DOHH2 (cell line): ENCODE results near the gene PLCG2.

Experiments used
- CTCF ChIP-seq: fragments of 200-600 bp; sonication (generic); IDR thresholded peaks from one replicate; pipeline ENCODE4 v1.5.1; 2014; ENCODE audit warnings: antibody characterized with exemption, mild to moderate bottlenecking, low read depth, low read length; ENCODE audit not compliant: poor library complexity, severe bottlenecking
- EZH2phosphoT487 ChIP-seq: fragments of 200-600 bp; sonication (generic); IDR thresholded peaks from 2 replicates; pipeline ENCODE4 v1.6.1; 2017; ENCODE audit warnings: borderline replicate concordance, mild to moderate bottlenecking, antibody characterized with exemption, low read length, moderate library complexity, mixed read lengths

GRCh38 chr16:81790830-81791435 lies 11.8 kb downstream of the PLCG2 start:
- TF ChIP-seq CTCF (no peak), EZH2phosphoT487 (no peak)
